ENCODE results near the gene GPR151.

Gene GPR151

DNA sequence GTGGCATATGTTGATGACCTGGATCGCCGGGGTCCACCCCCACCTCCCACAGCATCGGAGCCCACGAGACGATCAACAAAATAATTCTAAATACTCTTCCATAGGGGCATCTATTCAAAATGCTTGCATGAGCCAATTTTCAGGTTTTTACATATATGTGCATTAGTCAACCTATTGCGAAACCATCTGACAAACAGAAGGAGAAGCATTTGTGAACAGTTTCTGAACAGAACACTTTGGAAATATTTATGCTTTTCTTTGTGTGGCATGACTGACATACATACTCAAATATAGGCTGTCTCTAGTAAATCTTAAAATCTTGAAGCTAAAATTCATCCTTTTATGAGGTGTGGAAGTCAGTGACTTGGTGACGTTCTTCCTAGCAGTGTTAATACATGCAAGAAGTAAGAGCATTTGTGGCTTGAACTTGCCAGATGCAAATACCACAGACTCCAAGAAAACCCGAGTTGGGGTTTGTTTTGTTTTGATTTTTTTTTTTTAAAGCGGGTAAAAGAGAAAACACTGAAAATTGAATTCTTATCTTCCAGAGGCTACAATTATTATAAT is 5.3 kb downstream of the GPR151 start:
- DNase-seq (no peak), ATAC-seq (replicated peaks) (no peak)
- Mint-ChIP-seq H3K4me1 (ENCODE audit: low read depth in 2 of 2) (peaks cover 0 to 1% of the 10 kb centered on the region in 2 donors), H3K27ac (no peak overlapping the region), H3K36me3 (ENCODE audit: insufficient read depth) (peaks cover 70% of the 10 kb centered on the region), H3K4me3 (no peak overlapping the region), H3K27me3 (no peaks in the 10 kb centered on the region), H3K9me3 (no peaks in the 10 kb centered on the region)

DNA sequence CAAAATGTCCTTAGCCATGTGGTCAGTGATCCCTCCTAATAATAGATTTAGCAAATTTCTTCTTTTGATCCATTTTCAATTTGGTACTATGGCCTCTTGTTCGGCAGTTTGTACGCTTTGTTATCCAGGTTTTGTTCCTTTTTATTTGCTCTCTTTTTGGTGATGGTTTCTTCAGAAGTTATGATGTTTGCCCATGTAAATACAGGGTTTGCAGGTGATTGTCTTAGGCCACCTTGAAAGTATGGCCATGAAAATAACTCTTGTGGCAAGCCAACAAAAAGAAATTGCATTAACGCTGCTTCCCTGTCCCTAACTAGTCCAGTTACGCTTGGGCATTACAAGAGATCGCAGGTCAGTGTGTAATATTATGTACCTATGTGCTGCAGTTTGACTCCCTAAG is 8.6 kb downstream of the GPR151 start:
- Mint-ChIP-seq H3K4me1 (ENCODE audit: low read depth in 2 of 2) (peaks cover 0 to 2% of the 10 kb centered on the region in 2 donors), H3K4me3 (no peak overlapping the region), H3K27me3 (no peaks in the 10 kb centered on the region), H3K27ac (no peak overlapping the region), H3K36me3 (ENCODE audit: insufficient read depth) (peaks cover 92% of the 10 kb centered on the region), H3K9me3 (no peaks in the 10 kb centered on the region)
- no peak for DNase-seq
- no peak for ATAC-seq (replicated peaks)

DNA sequence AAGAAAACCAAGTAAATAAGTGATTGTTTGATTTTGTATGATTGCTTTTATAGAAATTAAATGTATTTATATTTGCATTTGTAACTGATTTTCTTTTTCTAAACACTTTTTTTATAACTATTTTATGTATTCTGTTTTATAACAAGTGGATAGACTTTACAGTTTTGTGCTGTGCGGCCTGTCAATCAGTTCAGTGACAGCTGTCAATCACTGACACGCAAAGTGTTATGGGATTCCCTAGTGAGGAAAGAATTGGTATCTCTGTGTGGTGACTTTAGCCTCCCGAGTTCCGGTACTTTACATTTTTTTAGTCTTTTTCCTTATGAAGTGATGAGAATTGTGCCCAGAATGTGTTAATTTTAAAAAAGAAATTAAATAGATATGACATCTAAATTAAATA is 16.3 kb downstream of the GPR151 start:
- DNase-seq (no peak), ATAC-seq (replicated peaks) (no peak)
- no peak overlapping the region for H3K4me3 Mint-ChIP-seq
- H3K4me1 Mint-ChIP-seq (ENCODE audit: low read depth in 2 of 2), result peaks cover 2 to 19% of the 10 kb centered on the region in 2 donors
- H3K27ac Mint-ChIP-seq, result no peak overlapping the region
- no peaks in the 10 kb centered on the region for H3K27me3 Mint-ChIP-seq
- H3K36me3 Mint-ChIP-seq (ENCODE audit: insufficient read depth), result peaks cover 29% of the 10 kb centered on the region
- H3K9me3 Mint-ChIP-seq, result no peaks in the 10 kb centered on the region

DNA sequence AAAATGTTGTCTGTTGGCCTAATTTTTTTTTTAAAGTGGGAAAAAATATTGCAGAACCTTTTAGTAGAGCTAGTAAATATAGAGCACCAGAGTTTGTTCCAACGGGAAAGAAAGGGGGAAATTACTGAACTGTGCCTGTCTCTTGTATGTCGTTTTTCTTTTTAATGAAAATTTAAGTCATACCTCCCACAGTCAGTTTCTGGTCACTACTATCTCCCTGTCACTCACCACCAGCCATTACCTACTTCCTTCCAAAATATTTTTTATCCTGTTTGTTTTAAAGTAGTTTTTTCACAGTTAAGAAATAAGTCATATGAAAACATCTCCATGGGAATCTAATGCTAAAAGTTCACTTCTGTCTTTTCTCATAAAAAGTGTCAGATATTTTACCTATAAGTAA is 21.3 kb downstream of the GPR151 start:
- no peak overlapping the region for H3K27ac Mint-ChIP-seq
- DNase-seq (no peak), ATAC-seq (replicated peaks) (no peak)
- H3K9me3 Mint-ChIP-seq, result no peaks in the 10 kb centered on the region
- peaks cover 36% of the 10 kb centered on the region for H3K36me3 Mint-ChIP-seq (ENCODE audit: insufficient read depth)
- H3K4me3 Mint-ChIP-seq, result no peak overlapping the region
- H3K4me1 Mint-ChIP-seq (ENCODE audit: low read depth in 2 of 2), result peaks cover 2 to 26% of the 10 kb centered on the region in 2 donors
- H3K27me3 Mint-ChIP-seq, result no peaks in the 10 kb centered on the region

DNA sequence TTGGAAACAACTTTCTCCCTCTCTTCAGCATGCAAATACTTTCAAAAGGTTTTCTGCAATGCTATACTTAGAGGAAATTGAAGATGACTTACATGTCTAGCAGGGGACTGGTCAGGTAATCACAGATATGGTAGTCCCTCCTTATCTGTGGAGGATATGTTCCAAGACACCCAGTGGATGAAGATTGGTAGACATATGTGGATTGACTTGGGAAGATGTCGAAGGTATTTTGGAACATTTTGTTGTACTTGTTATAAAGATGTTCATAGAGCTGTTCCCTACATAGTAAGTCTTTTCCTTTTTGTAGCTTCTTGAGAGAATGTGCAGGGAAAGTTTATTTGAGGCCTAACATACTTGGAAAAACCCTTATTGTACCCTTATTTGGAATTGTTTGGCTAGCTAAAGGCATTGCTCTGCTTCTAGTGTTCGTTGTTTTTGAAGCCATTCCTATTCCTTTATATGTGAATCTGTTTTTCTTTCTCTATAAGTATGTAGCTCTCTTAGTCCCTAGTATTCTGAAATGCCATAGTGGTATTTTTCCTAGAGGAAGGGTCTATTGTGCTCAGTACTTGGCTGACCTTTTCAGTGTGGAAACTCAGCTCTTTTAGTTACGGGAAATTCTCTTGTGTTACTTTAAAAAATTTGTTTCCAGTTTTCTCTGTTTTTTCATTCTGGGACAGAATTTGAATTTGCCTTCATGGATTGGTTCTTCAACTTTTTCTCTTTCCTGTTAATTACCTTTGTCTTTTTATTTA is 25.7 kb downstream of the GPR151 start:
- H3K9me3 Mint-ChIP-seq, result no peaks in the 10 kb centered on the region
- no peak for ATAC-seq (replicated peaks)
- peaks cover 49% of the 10 kb centered on the region for H3K36me3 Mint-ChIP-seq (ENCODE audit: insufficient read depth)
- H3K27ac Mint-ChIP-seq, result no peak overlapping the region
- no peak overlapping the region for H3K4me3 Mint-ChIP-seq
- peaks cover 2 to 11% of the 10 kb centered on the region in 2 donors for H3K4me1 Mint-ChIP-seq (ENCODE audit: low read depth in 2 of 2)
- no peaks in the 10 kb centered on the region for H3K27me3 Mint-ChIP-seq
- no peak for DNase-seq

DNA sequence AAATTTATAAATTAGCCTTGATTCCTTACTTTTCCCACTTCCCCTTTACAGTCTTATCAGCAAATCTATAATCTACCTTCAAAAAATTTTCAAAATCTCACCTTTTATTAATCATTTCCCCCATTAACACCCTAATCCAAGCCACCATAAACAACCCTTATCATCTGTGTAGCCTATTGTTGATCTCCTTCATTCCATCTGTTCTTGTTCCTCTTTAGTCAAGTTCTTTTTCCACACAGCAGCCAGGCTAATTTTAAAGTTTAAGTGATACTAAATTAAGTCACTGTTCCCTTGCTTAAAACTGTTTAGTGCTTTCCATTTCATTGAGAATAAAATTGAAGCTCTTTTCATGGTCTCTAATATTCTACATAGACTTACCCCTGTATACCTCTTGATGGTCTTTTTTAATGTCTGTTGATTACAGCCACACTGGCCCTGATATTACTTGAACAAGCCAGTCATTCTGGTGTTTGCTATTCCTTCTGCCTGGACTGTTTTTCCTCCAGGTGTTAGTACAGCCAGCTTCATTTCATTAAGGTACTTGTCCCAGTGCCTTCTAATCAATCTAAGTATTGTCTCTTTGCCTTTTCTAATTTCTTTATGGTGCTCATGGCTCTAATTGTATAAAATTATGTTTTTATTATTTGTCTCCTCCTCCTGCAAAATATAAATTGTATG is 31.1 kb downstream of the GPR151 start:
- no peak for DNase-seq
- H3K4me1 Mint-ChIP-seq (ENCODE audit: low read depth in 2 of 2), result peaks cover 0 to 4% of the 10 kb centered on the region in 2 donors
- ATAC-seq (replicated peaks), result no peak
- H3K4me3 Mint-ChIP-seq, result no peak overlapping the region
- peaks cover 70% of the 10 kb centered on the region for H3K36me3 Mint-ChIP-seq (ENCODE audit: insufficient read depth)
- no peak overlapping the region for H3K27ac Mint-ChIP-seq
- H3K27me3 Mint-ChIP-seq, result no peaks in the 10 kb centered on the region
- H3K9me3 Mint-ChIP-seq, result no peaks in the 10 kb centered on the region

DNA sequence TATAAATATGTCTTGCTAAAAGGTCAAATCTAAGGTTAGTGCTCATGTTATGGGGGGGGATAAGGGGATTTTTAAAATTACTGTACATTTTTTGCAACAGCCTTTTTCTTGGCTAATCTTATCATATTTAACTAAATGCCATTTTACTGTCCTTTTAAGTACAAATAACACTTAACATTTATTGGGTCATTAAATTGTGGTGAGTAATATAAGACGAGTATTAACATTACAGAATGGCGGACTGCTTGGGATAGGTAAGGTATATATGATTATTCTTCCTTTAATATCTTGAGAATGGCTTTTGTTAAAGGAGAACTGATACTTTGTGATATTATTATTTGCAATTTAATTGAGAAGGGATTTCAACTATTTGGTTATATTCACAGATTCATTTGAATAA is 33.2 kb downstream of the GPR151 start:
- no peaks in the 10 kb centered on the region for H3K27me3 Mint-ChIP-seq
- ATAC-seq (replicated peaks) (no peak), DNase-seq (no peak)
- H3K27ac Mint-ChIP-seq, result no peak overlapping the region
- no peaks in the 10 kb centered on the region for H3K9me3 Mint-ChIP-seq
- no peak overlapping the region for H3K4me3 Mint-ChIP-seq
- no peaks in the 10 kb centered on the region for H3K4me1 Mint-ChIP-seq (ENCODE audit: low read depth in 2 of 2)
- H3K36me3 Mint-ChIP-seq (ENCODE audit: insufficient read depth), result peaks cover 81% of the 10 kb centered on the region

DNA sequence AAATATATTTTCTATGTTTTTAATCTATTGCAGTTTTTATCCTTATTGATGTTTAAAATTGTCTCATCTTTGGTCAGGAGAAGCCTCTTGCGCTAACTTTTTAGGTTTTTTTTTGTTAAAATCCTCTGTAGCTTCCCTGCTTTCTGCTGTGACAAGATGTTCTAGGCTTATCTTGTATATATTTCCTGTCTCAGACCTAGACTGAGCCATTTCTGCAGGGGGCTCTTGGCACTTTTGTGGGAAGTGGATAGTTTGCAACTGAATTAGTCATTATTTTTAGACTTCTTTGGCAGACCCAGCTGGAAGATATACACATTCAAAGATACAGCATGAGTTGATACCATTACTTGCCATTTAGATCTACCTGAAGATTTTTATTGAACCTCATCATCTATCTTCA is 40.1 kb downstream of the GPR151 start:
- Mint-ChIP-seq H3K27me3 (no peaks in the 10 kb centered on the region), H3K4me3 (no peak overlapping the region), H3K27ac (no peak overlapping the region), H3K9me3 (no peaks in the 10 kb centered on the region), H3K36me3 (ENCODE audit: insufficient read depth) (peaks cover 71% of the 10 kb centered on the region), H3K4me1 (ENCODE audit: low read depth in 2 of 2) (no peaks in the 10 kb centered on the region)
- DNase-seq, result no peak
- no peak for ATAC-seq (replicated peaks)

DNA sequence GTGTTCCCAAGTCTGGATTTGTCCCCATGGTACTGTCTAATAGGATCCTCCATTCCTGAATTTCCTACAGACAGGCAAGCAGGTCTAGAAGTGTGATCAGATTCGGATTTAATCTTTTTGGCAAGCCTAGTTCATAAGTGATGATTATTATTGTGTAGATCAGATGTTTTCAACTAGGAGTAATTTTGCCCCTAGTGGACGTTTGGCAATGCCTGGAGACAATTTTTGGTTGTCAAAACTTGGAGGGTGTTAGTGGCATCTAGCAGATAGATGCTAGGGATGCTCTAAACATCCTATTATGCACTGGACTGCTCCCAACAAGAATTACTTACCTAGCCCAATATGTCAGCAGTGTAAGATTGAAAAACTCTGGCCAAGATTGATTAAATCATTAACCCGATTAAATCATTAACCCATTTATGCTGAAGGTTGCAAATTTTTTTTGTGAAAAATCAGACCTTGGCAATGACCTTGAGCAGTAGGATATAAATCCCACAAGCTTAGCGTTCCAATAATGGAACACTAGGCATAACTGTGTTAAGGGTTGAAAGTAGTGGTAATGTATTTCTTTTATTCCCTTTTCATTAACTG is 40.7 kb downstream of the GPR151 start:
- H3K4me3 Mint-ChIP-seq, result no peak overlapping the region
- H3K36me3 Mint-ChIP-seq (ENCODE audit: insufficient read depth), result peaks cover 71% of the 10 kb centered on the region
- no peak for ATAC-seq (replicated peaks)
- H3K27ac Mint-ChIP-seq, result no peak overlapping the region
- no peaks in the 10 kb centered on the region for H3K9me3 Mint-ChIP-seq
- no peaks in the 10 kb centered on the region for H3K4me1 Mint-ChIP-seq (ENCODE audit: low read depth in 2 of 2)
- no peaks in the 10 kb centered on the region for H3K27me3 Mint-ChIP-seq
- no peak for DNase-seq

DNA sequence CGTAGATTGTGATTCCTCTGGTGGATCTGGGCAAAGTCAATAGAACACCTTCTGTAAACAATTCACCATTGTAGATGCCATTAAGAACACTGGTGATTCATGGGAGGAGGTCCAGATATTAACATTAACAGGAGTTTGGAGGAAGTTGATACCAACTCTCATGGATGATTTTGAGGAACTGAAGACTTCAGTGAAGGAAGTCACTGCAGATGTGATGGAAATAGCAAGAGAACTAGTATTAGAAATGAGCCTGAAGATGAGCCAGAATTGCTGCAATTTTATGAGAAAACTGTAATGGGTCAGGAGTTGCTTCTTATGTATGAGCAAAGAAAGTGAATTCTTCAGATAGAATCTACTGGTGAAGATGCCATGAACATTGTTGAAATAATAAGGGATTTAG is 41.9 kb downstream of the GPR151 start:
- no peaks in the 10 kb centered on the region for H3K9me3 Mint-ChIP-seq
- no peaks in the 10 kb centered on the region for H3K4me1 Mint-ChIP-seq (ENCODE audit: low read depth in 2 of 2)
- no peak for ATAC-seq (replicated peaks)
- no peak overlapping the region for H3K4me3 Mint-ChIP-seq
- H3K27me3 Mint-ChIP-seq, result no peaks in the 10 kb centered on the region
- no peak for DNase-seq
- H3K36me3 Mint-ChIP-seq (ENCODE audit: insufficient read depth), result peaks cover 71% of the 10 kb centered on the region
- no peak overlapping the region for H3K27ac Mint-ChIP-seq

DNA sequence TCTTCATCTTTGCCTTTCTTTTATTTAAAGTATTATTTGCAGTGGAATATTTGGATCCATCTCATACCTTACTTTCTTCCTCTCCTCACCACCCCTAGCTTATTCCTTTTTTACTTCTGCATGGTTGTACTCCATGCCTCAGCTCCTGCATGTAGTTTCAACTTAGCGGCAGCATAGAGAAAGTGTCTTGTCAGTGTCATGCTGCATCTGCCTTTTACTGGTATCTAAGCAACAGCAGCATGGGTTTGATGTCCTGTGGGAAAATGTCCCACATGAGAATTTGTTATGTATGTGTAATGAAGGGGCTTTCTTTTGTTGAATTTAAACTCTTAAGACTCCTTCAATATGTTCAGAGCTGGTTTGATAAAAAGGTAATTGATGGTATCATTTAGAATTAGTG is 48.2 kb downstream of the GPR151 start:
- peaks cover 65% of the 10 kb centered on the region for H3K36me3 Mint-ChIP-seq (ENCODE audit: insufficient read depth)
- ATAC-seq (replicated peaks), result no peak

DNA sequence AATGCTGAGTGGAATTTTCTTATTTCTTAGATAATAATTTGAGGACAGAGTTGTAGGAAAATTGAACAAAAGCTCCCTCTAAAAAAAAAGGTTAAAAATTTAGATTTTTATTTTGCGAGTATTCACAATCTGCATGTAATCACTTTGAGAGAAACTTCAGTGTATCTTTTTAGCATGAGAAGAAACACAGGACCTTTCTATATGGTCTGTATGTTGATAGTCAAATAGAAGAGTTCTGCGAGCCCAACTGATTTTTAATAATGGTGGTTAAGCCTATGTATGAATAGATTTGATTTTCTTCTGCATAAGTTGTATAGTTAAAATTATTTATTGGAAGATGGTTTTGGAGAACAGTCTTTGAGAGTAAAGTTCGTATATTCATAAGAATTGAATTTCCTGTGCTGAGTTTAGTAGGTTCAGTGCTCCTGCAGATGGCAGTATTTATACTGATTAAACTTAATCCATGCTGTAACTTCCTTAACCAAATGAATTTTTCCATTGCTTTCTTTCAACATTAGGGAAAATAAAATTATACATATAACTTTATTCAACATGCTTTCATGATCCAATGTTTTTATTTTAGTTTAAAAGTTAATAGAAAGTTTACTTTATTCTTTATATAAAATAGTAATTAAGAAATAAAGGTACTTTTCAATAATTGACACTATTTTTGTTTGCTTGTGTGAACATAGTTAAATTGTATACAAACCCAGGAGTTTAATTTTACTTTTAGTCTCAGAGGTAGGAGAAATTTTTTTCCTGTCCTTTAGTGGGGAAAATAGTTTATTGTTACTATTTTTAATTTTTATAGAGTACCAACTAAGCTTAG is 49.3 kb downstream of the GPR151 start:
- H3K4me1 Mint-ChIP-seq (ENCODE audit: low read depth in 2 of 2), result peaks cover 6 to 22% of the 10 kb centered on the region in 2 donors
- no peaks in the 10 kb centered on the region for H3K27me3 Mint-ChIP-seq
- DNase-seq (no peak), ATAC-seq (replicated peaks) (no peak)
- no peak overlapping the region for H3K27ac Mint-ChIP-seq
- no peaks in the 10 kb centered on the region for H3K9me3 Mint-ChIP-seq
- no peak overlapping the region for H3K4me3 Mint-ChIP-seq
- H3K36me3 Mint-ChIP-seq (ENCODE audit: insufficient read depth), result peaks cover 58% of the 10 kb centered on the region

More for the DNA sequence above, 48.2 kb downstream of the GPR151 start:
- Mint-ChIP-seq H3K4me3 (no peak overlapping the region), H3K27me3 (no peaks in the 10 kb centered on the region), H3K27ac (peak overlapping the region; percentile 2 to 39), H3K4me1 (ENCODE audit: low read depth in 2 of 2) (peaks cover 6 to 19% of the 10 kb centered on the region in 2 donors), H3K9me3 (no peaks in the 10 kb centered on the region)
- no peak for DNase-seq

DNA sequence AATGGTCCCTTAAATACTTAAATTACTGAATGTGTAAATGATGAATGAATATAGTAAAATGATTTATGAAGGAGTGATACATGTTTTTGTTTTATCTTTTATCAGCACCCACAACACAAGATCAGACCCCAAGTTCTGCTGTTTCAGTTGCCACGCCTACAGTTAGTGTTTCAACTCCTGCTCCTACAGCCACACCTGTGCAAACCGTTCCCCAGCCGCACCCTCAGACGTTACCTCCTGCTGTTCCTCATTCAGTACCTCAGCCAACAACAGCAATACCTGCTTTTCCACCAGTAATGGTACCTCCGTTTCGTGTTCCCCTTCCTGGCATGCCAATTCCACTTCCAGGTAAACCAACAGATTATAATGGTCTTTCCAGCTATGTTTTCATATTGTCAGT is 52.5 kb downstream of the GPR151 start:
- H3K27me3 Mint-ChIP-seq, result no peaks in the 10 kb centered on the region
- H3K9me3 Mint-ChIP-seq, result no peaks in the 10 kb centered on the region
- peaks cover 62% of the 10 kb centered on the region for H3K36me3 Mint-ChIP-seq (ENCODE audit: insufficient read depth)
- no peak overlapping the region for H3K4me3 Mint-ChIP-seq
- H3K4me1 Mint-ChIP-seq (ENCODE audit: low read depth in 2 of 2), result peaks cover 11 to 22% of the 10 kb centered on the region in 2 donors
- H3K27ac Mint-ChIP-seq, result no peak overlapping the region
- ATAC-seq (replicated peaks), result no peak
- no peak for DNase-seq

All from effector memory CD8-positive, alpha-beta T cell (primary cell).